Stimulated activated CD4-positive, alpha-beta T cell treated with anti-CD3 and anti-CD28 coated beads, Interleukin-4, amount 100 ng/mL, for 4 hours (primary cell): Measurements from ENCODE around the gene CYP27A1.

Experiments
- DNase-seq, 2 experiments: peaks; one replicate each; pipeline ENCODE4 v3.0.0-alpha.2; 2020

CYP27A1 gene

GRCh38 chr2:218776488-218776887 lies 5.5 kb upstream of the CYP27A1 start:
- no peak for DNase-seq

GRCh38 chr2:218777276-218777990 lies 4.5 kb upstream of the CYP27A1 start:
- DNase-seq = no peak

GRCh38 chr2:218780046-218780445 lies 1.9 kb upstream of the CYP27A1 start:
- no peak for DNase-seq

- no peak for DNase-seq
Measured at GRCh38 chr2:218780851-218781690, 876 bp upstream of the CYP27A1 start.

GRCh38 chr2:218782528-218782844 lies 539 bp downstream of the CYP27A1 start:
- no peak for DNase-seq

- no peak for DNase-seq
Measured at GRCh38 chr2:218783688-218784087, 1.7 kb downstream of the CYP27A1 start.

- no peak for DNase-seq
Measured at GRCh38 chr2:218785103-218785502, 3.2 kb downstream of the CYP27A1 start.

GRCh38 chr2:218786133-218786532 lies 4.2 kb downstream of the CYP27A1 start:
- DNase-seq = no peak

- DNase-seq = no peak
Measured at GRCh38 chr2:218788529-218789255, 6.7 kb downstream of the CYP27A1 start.

- no peak for DNase-seq
Measured at GRCh38 chr2:218792433-218792832, 10.5 kb downstream of the CYP27A1 start.

GRCh38 chr2:218796691-218797090 lies 14.7 kb downstream of the CYP27A1 start:
- no peak for DNase-seq

- no peak for DNase-seq
Measured at GRCh38 chr2:218798767-218799504, 17.0 kb downstream of the CYP27A1 start.

GRCh38 chr2:218799990-218800389 lies 18.0 kb downstream of the CYP27A1 start:
- no peak for DNase-seq

GRCh38 chr2:218802386-218802994 lies 20.5 kb downstream of the CYP27A1 start:
- no peak for DNase-seq

GRCh38 chr2:218804817-218805216 lies 22.9 kb downstream of the CYP27A1 start:
- no peak for DNase-seq

GRCh38 chr2:218805627-218806026 lies 23.7 kb downstream of the CYP27A1 start:
- no peak for DNase-seq

GRCh38 chr2:218806346-218806978 lies 24.5 kb downstream of the CYP27A1 start:
- no peak for DNase-seq

GRCh38 chr2:218807626-218808025 lies 25.7 kb downstream of the CYP27A1 start:
- DNase-seq = no peak

GRCh38 chr2:218809515-218809914 lies 27.6 kb downstream of the CYP27A1 start:
- no peak for DNase-seq

GRCh38 chr2:218810256-218810655 lies 28.3 kb downstream of the CYP27A1 start:
- no peak for DNase-seq

- no peak for DNase-seq
Measured at GRCh38 chr2:218811382-218811781, 29.4 kb downstream of the CYP27A1 start.
